GM23338 (cell line): Measurements from ENCODE around the gene MAPKAPK2.

ENCODE experiments used
- CTCF ChIP-seq, 2 experiments: fragments of 200-600 bp in 1 of 2; sonication (generic) in 1 of 2; conservative IDR thresholded peaks; 2 replicates each; pipeline versions ENCODE4 v1.5.1 to v1.6.1; 2016 to 2017; ENCODE audit warnings: antibody characterized with exemption in 2 of 2, low read depth in 2 of 2, mild to moderate bottlenecking in 2 of 2, moderate library complexity in 1 of 2
- EZH2 ChIP-seq: fragments of 200-600 bp; sonication (generic); IDR thresholded peaks from one replicate; pipeline ENCODE4 v1.8.0; 2017; ENCODE audit warnings: antibody characterized with exemption, mild to moderate bottlenecking, low read depth; ENCODE audit not compliant: unreplicated experiment

- TF ChIP-seq CTCF (conservative IDR thresholded peaks at IDR 0.05; ENCODE audit: low read depth in 2 of 2) (no peak), EZH2 (no peak)
Observed at GRCh38 chr1:206660136-206660535, 24.6 kb upstream of the MAPKAPK2 start.
